ENCODE measurements around the gene AUTS2. TPM values are rescaled to one million over a fixed set of nuclear protein-coding genes. Genes with fewer than 3 reads are reported as not detected.

AUTS2 gene
- polyA plus RNA-seq, 1 donor from 2014 or later: 97.3 TPM

DNA sequence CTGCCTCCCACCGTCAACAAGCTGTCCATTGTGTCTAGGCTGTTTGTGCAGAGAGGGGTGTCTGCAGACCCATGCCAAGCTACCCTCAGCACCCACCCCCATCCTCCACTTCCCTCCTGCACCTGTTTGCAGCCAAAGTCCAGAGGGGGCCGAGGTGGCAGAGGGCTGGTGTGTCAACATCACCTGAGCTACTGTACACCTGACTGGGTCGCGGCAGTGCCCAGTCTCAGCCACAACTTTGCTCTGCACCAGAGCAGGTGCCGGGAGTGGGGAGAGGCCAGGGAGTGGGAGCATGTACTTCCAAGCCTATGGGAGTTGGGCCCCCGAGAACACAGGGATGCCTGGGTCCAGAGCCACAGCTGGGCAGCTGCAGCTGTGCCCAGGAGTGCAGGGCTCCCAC lies 93.1 kb downstream of the AUTS2 start:
- no peaks in the 10 kb centered on the region for H4K20me1 ChIP-seq (ENCODE audit: insufficient read depth)
- H3K27ac ChIP-seq (ENCODE audit: low read length): no peak overlapping the region
- H3K36me3 ChIP-seq (ENCODE audit: insufficient read depth, low read length): no peaks in the 10 kb centered on the region
- no peaks in the 10 kb centered on the region for H3K9me3 ChIP-seq (ENCODE audit: low read length)
- H3K27me3 ChIP-seq (ENCODE audit: insufficient read depth, low read depth, low read length): no peaks in the 10 kb centered on the region
- peaks cover 66% of the 10 kb centered on the region for H3K79me2 ChIP-seq (replicated peaks; ENCODE audit: insufficient read depth, low read length)
- H3F3A ChIP-seq (ENCODE audit: insufficient read depth, low read length, poor library complexity, severe bottlenecking): peaks cover 13% of the 10 kb centered on the region
- H3K4me3 ChIP-seq (ENCODE audit: low read length): no peak overlapping the region
- H3K9me2 ChIP-seq (ENCODE audit: insufficient read depth, low read length): no peaks in the 10 kb centered on the region
- no peak overlapping the region for H3K4me2 ChIP-seq (ENCODE audit: low read length)
- no peak overlapping the region for H2AFZ ChIP-seq (ENCODE audit: low read depth, low read length)
- no peak overlapping the region for H3K9ac ChIP-seq (ENCODE audit: low read length)
- no peak for TF ChIP-seq TAF1 (IDR thresholded peaks at IDR 0.05; ENCODE audit: low read depth)
- TF ChIP-seq EZH2 (IDR thresholded peaks at IDR 0.05; ENCODE audit: borderline replicate concordance, insufficient read depth, low read length, poor library complexity, severe bottlenecking): no peak
- TF ChIP-seq EP300 (conservative IDR thresholded peaks at IDR 0.05; ENCODE audit: poor library complexity, severe bottlenecking): no peak
- TF ChIP-seq MXI1 (conservative IDR thresholded peaks at IDR 0.05; ENCODE audit: poor library complexity, severe bottlenecking): no peak
- TF ChIP-seq, protein P1, sequence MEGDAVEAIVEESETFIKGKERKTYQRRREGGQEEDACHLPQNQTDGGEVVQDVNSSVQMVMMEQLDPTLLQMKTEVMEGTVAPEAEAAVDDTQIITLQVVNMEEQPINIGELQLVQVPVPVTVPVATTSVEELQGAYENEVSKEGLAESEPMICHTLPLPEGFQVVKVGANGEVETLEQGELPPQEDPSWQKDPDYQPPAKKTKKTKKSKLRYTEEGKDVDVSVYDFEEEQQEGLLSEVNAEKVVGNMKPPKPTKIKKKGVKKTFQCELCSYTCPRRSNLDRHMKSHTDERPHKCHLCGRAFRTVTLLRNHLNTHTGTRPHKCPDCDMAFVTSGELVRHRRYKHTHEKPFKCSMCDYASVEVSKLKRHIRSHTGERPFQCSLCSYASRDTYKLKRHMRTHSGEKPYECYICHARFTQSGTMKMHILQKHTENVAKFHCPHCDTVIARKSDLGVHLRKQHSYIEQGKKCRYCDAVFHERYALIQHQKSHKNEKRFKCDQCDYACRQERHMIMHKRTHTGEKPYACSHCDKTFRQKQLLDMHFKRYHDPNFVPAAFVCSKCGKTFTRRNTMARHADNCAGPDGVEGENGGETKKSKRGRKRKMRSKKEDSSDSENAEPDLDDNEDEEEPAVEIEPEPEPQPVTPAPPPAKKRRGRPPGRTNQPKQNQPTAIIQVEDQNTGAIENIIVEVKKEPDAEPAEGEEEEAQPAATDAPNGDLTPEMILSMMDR (IDR thresholded peaks at IDR 0.05; ENCODE audit: poor library complexity, severe bottlenecking): no peak
- no peak for TF ChIP-seq POLR2AphosphoS5 (IDR thresholded peaks at IDR 0.05)
- TF ChIP-seq, protein P2, sequence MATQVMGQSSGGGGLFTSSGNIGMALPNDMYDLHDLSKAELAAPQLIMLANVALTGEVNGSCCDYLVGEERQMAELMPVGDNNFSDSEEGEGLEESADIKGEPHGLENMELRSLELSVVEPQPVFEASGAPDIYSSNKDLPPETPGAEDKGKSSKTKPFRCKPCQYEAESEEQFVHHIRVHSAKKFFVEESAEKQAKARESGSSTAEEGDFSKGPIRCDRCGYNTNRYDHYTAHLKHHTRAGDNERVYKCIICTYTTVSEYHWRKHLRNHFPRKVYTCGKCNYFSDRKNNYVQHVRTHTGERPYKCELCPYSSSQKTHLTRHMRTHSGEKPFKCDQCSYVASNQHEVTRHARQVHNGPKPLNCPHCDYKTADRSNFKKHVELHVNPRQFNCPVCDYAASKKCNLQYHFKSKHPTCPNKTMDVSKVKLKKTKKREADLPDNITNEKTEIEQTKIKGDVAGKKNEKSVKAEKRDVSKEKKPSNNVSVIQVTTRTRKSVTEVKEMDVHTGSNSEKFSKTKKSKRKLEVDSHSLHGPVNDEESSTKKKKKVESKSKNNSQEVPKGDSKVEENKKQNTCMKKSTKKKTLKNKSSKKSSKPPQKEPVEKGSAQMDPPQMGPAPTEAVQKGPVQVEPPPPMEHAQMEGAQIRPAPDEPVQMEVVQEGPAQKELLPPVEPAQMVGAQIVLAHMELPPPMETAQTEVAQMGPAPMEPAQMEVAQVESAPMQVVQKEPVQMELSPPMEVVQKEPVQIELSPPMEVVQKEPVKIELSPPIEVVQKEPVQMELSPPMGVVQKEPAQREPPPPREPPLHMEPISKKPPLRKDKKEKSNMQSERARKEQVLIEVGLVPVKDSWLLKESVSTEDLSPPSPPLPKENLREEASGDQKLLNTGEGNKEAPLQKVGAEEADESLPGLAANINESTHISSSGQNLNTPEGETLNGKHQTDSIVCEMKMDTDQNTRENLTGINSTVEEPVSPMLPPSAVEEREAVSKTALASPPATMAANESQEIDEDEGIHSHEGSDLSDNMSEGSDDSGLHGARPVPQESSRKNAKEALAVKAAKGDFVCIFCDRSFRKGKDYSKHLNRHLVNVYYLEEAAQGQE (IDR thresholded peaks at IDR 0.05; ENCODE audit: borderline replicate concordance): no peak
- TF ChIP-seq RAD21 (conservative IDR thresholded peaks at IDR 0.05): no peak
- no peak for TF ChIP-seq SMC3 (conservative IDR thresholded peaks at IDR 0.05; ENCODE audit: poor library complexity)

DNA sequence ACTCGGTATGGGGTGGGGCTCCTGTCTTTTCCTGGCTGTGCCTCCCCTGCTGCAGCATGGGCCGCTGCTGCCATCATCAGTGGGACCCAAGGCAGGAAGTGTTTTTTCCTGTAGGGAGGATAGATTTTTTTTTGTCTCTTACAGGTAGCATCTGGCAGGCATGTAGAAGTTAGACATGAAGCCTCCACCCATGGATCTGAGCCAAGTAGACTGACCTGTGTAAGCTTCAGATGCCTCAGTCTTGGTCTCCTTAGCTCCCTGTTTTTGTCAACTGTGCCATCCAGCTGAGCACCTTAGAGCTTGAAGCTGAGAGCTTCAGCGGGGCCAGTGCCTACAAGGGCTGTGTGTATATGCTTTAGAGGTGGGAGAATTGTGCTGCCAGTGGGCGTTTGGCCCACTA lies 93.5 kb downstream of the AUTS2 start:
- H3K79me2 ChIP-seq (replicated peaks; ENCODE audit: insufficient read depth, low read length): peaks cover 66% of the 10 kb centered on the region
- no peaks in the 10 kb centered on the region for H3K36me3 ChIP-seq (ENCODE audit: insufficient read depth, low read length)
- H3K27ac ChIP-seq (ENCODE audit: low read length): no peak overlapping the region
- no peak overlapping the region for H3K4me2 ChIP-seq (ENCODE audit: low read length)
- TF ChIP-seq RAD21 (conservative IDR thresholded peaks at IDR 0.05) (no peak), SMC3 (conservative IDR thresholded peaks at IDR 0.05; ENCODE audit: poor library complexity) (no peak), MXI1 (conservative IDR thresholded peaks at IDR 0.05; ENCODE audit: poor library complexity, severe bottlenecking) (no peak), EZH2 (IDR thresholded peaks at IDR 0.05; ENCODE audit: borderline replicate concordance, insufficient read depth, low read length, poor library complexity, severe bottlenecking) (no peak), EP300 (conservative IDR thresholded peaks at IDR 0.05; ENCODE audit: poor library complexity, severe bottlenecking) (no peak), TAF1 (IDR thresholded peaks at IDR 0.05; ENCODE audit: low read depth) (no peak), POLR2AphosphoS5 (IDR thresholded peaks at IDR 0.05) (no peak)
- TF ChIP-seq, protein P1 (IDR thresholded peaks at IDR 0.05; ENCODE audit: poor library complexity, severe bottlenecking): no peak
- TF ChIP-seq, protein P2 (IDR thresholded peaks at IDR 0.05; ENCODE audit: borderline replicate concordance): no peak
- H3F3A ChIP-seq (ENCODE audit: insufficient read depth, low read length, poor library complexity, severe bottlenecking): peaks cover 10% of the 10 kb centered on the region
- H3K4me3 ChIP-seq (ENCODE audit: low read length): no peak overlapping the region
- H3K9me2 ChIP-seq (ENCODE audit: insufficient read depth, low read length): no peaks in the 10 kb centered on the region
- H4K20me1 ChIP-seq (ENCODE audit: insufficient read depth): no peaks in the 10 kb centered on the region
- H3K9ac ChIP-seq (ENCODE audit: low read length): no peak overlapping the region
- no peaks in the 10 kb centered on the region for H3K27me3 ChIP-seq (ENCODE audit: insufficient read depth, low read depth, low read length)
- no peak overlapping the region for H2AFZ ChIP-seq (ENCODE audit: low read depth, low read length)
- H3K9me3 ChIP-seq (ENCODE audit: low read length): no peaks in the 10 kb centered on the region
